Left ventricle myocardium inferior (tissue), 1 donor: ENCODE results near the gene CDC14B. TPM values are rescaled to one million over a fixed set of nuclear protein-coding genes. Genes with fewer than 3 reads are reported as not detected.

Experiments
- DNase-seq: peaks from one replicate; pipeline ENCODE4 v3.0.0-alpha.2; 2020
- H3K27ac ChIP-seq: fragments of 200-600 bp; replicated peaks from 2 replicates; pipeline ENCODE4 v1.8.0; 2021
- H3K27me3 ChIP-seq: fragments of 200-600 bp; 2 replicates; pipeline ENCODE4 v1.8.0; 2021; ENCODE audit warnings: low read depth
- H3K36me3 ChIP-seq: fragments of 200-600 bp; 2 replicates; pipeline ENCODE4 v1.8.0; 2021
- H3K4me1 ChIP-seq: fragments of 200-600 bp; 2 replicates; pipeline ENCODE4 v1.8.0; 2021
- H3K4me3 ChIP-seq: fragments of 200-600 bp; 2 replicates; pipeline ENCODE4 v1.8.0; 2021; ENCODE audit warnings: mild to moderate bottlenecking, moderate library complexity
- H3K9me3 ChIP-seq: fragments of 200-600 bp; replicated peaks from 2 replicates; pipeline ENCODE4 v1.8.0; 2021
- intact Hi-C: fragments of 100-400 bp; cut with micrococcal nuclease; formaldehyde crosslinking; loops from one replicate; pipeline ENCODE4 v1.11.0; 2022
- total RNA-seq: library from RNA; stranded (reverse); fragmentation: NEBNext Ultra II Directional; extraction: Animal tissue kit (Norgen Biotek cat#: 25700); gene quantifications from one replicate; pipeline ENCODE4 v1.2.1, GENCODE V29; 2021
- TF ChIP-seq, protein P1 (sequence below): fragments of 200-600 bp; IDR thresholded peaks from 2 replicates; pipeline ENCODE4 v1.8.0; 2021; ENCODE audit warnings: antibody characterized with exemption, mild to moderate bottlenecking, borderline replicate concordance
- donor health status: DM: no; HTN: yes; CAD: no; lungs with severe emphysema.

The CDC14B gene
- total RNA-seq, 1 donor from 2014 or later: 26.4 TPM

DNA sequence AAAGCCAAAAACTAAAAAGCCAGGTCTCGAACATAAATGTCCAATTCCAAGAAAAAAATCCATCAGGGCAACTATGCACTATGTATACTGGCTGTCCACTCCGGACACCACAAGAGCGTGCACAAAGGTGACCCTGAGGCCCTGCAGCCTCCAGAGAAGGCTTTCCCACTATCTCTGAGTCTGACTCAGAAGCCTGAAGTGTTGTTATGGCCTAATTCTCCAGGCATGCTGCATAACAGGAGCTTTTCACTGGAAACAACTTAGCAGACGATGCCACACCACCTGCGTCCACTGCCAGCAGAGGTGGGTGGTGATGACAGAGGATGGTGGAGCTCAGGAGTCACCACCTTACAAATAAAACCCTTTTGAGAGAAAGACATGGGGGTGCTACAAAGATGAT, 106.0 kb downstream of the CDC14B start:
- H3K27ac ChIP-seq: peak overlapping the region; percentile 67

DNA sequence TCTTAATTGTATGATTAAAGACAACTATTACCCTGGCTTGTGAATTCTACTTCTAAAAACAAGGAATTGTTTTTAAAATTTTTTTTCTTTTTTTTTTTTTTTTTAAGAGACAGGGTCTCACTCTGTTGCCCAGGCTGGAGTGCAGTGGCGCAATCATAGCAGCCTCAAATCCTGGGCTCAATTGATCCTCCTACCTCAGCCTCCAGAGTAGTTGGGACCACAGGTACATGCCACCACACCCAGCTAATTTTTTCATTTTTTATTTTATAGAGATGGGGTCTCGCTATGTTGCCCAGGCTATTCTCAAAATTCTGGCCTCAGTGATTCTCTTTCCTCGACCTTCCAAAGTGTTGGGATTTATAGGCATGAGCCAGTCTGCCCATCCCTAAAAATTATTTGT, 107.4 kb downstream of the CDC14B start:
- TF ChIP-seq, protein P1, sequence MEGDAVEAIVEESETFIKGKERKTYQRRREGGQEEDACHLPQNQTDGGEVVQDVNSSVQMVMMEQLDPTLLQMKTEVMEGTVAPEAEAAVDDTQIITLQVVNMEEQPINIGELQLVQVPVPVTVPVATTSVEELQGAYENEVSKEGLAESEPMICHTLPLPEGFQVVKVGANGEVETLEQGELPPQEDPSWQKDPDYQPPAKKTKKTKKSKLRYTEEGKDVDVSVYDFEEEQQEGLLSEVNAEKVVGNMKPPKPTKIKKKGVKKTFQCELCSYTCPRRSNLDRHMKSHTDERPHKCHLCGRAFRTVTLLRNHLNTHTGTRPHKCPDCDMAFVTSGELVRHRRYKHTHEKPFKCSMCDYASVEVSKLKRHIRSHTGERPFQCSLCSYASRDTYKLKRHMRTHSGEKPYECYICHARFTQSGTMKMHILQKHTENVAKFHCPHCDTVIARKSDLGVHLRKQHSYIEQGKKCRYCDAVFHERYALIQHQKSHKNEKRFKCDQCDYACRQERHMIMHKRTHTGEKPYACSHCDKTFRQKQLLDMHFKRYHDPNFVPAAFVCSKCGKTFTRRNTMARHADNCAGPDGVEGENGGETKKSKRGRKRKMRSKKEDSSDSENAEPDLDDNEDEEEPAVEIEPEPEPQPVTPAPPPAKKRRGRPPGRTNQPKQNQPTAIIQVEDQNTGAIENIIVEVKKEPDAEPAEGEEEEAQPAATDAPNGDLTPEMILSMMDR: no peak
- peaks cover 41% of the 10 kb centered on the region for H3K4me1 ChIP-seq
- intact Hi-C loops: no loop called here
- H3K4me3 ChIP-seq: no peak overlapping the region
- H3K36me3 ChIP-seq: peaks cover 14% of the 10 kb centered on the region
- H3K27ac ChIP-seq: no peak overlapping the region
- no peak for DNase-seq
- no peaks in the 10 kb centered on the region for H3K9me3 ChIP-seq
- no peaks in the 10 kb centered on the region for H3K27me3 ChIP-seq

More for the DNA sequence above, 106.0 kb downstream of the CDC14B start:
- H3K27me3 ChIP-seq: no peaks in the 10 kb centered on the region
- no peaks in the 10 kb centered on the region for H3K9me3 ChIP-seq
- TF ChIP-seq, protein P1: no peak
- H3K4me3 ChIP-seq: no peak overlapping the region
- intact Hi-C loops: no loop called here
- H3K36me3 ChIP-seq: peaks cover 14% of the 10 kb centered on the region
- peaks cover 29% of the 10 kb centered on the region for H3K4me1 ChIP-seq
- DNase-seq: no peak

DNA sequence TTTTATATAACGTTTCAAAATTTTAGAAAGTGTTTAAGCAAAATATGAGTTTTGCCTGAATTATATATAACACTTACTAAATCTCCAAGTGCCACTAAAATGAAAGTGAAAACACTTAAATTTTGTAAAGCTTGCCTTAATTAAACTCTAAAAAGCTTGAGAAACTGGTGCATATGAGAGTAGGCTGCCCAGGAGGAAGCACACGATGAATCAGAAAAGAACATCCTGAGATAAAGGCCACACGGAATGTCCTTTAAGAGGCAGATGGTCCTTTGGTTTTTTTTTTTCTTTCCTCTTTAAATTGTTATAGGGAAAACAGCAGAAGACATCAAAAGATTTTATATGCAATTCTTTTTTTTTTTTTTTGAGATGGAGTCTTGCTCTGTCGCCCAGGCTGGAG, 109.4 kb downstream of the CDC14B start:
- TF ChIP-seq, protein P1: no peak
- Histone ChIP-seq H3K36me3 (peaks cover 14% of the 10 kb centered on the region), H3K4me1 (peaks cover 38% of the 10 kb centered on the region), H3K9me3 (no peaks in the 10 kb centered on the region), H3K27me3 (no peaks in the 10 kb centered on the region), H3K27ac (peak overlapping the region; percentile 17), H3K4me3 (no peak overlapping the region)
- intact Hi-C loops: no loop called here
- DNase-seq: no peak

DNA sequence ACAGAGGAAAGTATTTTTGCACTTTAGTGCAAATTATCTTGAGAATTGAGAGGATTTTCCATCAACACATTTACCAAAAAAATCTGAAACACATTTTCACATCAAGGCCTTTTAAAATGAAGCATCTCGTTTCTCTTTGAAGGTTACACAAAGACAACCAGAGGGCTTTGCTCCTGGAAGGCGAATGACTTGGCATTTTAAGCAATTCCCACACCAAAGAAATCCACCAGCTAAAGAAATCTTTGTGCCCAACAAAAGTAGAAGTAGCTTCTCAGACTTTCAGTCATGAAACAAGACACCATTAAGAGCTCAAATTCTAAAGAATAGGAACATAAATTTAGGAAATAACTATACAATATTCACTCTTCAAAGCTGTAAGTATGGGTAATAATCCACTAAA, 109.8 kb downstream of the CDC14B start:
- Histone ChIP-seq H3K4me1 (peaks cover 37% of the 10 kb centered on the region), H3K36me3 (peaks cover 14% of the 10 kb centered on the region), H3K9me3 (no peaks in the 10 kb centered on the region), H3K4me3 (no peak overlapping the region), H3K27me3 (no peaks in the 10 kb centered on the region), H3K27ac (peak overlapping the region; percentile 17)
- intact Hi-C loops: no loop called here
- DNase-seq: no peak
- TF ChIP-seq, protein P1: no peak

DNA sequence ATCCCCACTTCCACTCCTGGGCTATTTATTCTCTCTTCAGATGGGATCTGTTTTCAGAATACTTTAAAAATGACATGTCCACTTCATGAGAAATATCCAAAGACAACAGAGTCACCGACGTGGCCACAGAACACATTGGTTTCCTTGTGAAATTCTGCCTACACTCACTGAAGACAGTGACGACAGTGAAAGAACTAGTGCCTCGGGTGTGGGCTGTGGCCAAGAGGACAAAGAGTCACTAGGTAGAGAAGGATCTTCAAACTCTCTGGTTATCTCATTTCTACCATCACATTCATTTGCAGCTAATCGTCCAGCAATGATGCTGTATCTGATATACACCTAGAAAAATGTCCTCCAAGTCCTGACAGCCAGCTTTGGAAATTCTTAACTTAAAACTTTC, 110.6 kb downstream of the CDC14B start:
- peak overlapping the region; percentile 72 for H3K27ac ChIP-seq
- H3K36me3 ChIP-seq: peaks cover 11% of the 10 kb centered on the region
- intact Hi-C loops: no loop called here
- DNase-seq: no peak
- TF ChIP-seq, protein P1: no peak
- no peaks in the 10 kb centered on the region for H3K27me3 ChIP-seq
- no peak overlapping the region for H3K4me3 ChIP-seq
- no peaks in the 10 kb centered on the region for H3K9me3 ChIP-seq
- H3K4me1 ChIP-seq: peaks cover 33% of the 10 kb centered on the region
